GM19328 (cell line): ENCODE results near the gene ZKSCAN3.
"Not testable (repeated sequence)": the region's sequence is repeated elsewhere in the genome, so short reads cannot be mapped to it uniquely, and the experiment has no call there.

Experiments
- ATAC-seq: cut with Tn5 transposase; IDR thresholded peaks from one replicate; pipeline ENCODE4 v1.9.1; 2021; ENCODE audit warnings: mild to moderate bottlenecking, moderate library complexity; ENCODE audit not compliant: unreplicated experiment

Gene ZKSCAN3

GRCh38 chr6:28340310-28341095 lies 9.2 kb upstream of the ZKSCAN3 start:
- no peak for ATAC-seq

DNA sequence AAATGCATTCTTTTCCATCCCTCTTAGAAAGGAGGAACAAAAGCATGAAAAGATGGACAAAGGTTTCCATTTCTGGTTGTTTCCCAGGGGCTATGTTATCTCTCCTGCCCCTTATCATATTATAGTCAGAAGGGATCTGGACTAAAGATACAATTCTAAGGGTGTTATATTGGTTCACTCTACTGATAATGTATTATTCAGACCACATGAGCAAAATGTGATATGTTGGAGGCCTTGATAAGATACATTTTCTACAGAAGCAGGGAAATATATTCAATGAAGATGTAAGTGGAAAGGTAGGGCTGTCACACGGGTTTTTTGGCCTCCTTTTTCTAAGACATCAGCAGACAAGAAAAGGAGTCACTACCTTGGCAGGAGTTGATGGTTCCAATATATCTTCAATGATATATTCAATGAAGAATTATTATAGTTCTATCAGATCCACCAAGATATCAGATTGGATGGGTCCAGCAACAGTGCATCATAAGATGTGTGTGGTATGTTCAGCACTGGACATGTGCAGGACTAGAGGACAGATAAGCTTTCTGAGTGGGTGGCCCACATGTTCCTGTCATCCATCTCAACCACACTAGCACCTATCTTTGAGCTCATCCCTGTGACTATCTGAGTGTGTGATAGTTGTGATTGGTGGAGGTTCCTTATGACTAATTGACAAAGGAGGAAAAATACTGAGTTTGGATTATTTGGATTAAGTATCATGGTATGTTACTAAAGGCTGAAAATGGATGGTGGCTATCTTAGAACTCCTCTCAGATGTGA lies 5.7 kb upstream of the ZKSCAN3 start:
- ATAC-seq = no peak

DNA sequence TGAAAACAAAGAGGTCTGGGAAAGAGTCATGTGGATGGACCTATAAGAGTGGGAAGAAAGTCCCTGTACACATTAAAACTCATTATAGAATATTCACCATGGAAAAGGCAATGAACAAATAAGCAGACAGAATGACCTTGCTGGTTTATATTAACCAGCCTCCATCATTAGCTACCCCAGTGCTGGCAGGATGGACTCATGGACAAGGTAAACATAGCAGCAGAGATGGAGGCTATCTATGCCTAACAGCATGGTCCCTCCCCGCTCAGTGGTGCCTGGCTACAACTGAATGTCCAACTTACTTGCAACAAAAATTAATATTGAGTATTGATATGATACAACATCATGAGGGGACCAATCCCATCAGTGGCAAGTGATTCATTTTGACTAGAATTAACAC lies 4.5 kb upstream of the ZKSCAN3 start:
- no peak for ATAC-seq

DNA sequence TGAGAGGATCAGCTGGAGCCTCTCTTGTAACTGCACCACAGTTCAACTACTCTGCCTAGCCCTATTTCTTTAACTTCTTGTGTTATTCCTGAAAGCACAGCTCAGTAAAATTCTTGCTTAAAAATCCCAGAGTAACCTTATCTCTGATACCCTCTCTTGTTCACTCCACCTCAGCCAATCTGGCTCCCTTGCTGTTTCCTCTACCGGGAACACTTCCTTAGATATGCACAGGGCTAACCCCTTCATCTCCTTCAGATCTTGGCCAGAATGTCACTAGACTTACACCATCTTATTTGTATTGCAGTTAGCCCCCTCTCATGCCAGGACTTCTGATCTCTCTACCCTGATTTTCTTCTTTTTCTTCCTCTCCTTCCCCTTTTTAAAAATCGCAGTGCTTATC lies 2.6 kb upstream of the ZKSCAN3 start:
- no peak for ATAC-seq

DNA sequence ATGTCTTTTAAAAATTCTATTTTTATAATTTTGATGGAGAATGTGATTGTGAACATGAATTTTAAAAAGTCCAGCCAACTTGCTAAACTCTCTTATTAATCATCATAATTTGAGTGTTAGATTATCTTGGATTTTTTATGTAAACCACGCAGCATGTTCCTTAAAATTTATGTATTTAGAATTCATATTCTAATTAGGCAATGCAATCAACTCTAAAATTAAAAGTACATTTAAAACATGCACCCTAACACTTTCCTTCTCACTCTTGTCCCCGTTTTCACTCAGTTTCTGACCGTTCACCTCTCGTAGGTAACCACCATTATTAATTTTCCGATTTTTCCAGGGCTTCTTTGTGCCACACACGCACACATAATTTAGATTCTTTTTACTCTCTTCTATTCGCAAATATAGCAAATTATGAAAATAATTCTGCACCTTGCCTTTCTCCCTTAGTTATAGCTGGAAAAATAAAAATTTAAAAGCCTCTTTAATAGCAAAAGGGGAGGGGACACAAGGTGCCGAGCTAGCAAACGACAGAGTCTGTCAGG lies 329 bp upstream of the ZKSCAN3 start:
- ATAC-seq = peak; percentile 12

DNA sequence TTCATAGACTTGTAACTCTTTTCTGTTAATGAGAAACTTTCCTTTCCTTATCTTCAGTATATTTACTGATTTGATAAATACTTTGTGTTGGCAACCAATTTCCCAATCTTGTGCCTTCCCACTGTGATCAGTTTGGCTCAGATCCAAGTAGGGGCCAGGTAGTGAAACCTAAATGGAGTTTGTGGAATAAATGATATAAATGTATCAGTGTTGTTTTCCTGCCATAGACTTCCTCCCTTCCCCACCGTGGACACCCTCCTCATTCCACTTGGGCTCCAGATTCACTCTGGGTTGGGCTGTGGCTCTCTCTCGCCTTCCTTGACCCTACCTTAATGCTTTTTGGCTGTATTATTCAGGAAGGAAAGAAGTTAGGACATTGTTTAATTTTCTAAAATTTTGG lies 1.3 kb downstream of the ZKSCAN3 start:
- ATAC-seq = no peak

- ATAC-seq = no peak
Measured at GRCh38 chr6:28351493-28351925, 1.8 kb downstream of the ZKSCAN3 start.

- ATAC-seq = no peak
Measured at GRCh38 chr6:28353356-28353755, 3.6 kb downstream of the ZKSCAN3 start.

DNA sequence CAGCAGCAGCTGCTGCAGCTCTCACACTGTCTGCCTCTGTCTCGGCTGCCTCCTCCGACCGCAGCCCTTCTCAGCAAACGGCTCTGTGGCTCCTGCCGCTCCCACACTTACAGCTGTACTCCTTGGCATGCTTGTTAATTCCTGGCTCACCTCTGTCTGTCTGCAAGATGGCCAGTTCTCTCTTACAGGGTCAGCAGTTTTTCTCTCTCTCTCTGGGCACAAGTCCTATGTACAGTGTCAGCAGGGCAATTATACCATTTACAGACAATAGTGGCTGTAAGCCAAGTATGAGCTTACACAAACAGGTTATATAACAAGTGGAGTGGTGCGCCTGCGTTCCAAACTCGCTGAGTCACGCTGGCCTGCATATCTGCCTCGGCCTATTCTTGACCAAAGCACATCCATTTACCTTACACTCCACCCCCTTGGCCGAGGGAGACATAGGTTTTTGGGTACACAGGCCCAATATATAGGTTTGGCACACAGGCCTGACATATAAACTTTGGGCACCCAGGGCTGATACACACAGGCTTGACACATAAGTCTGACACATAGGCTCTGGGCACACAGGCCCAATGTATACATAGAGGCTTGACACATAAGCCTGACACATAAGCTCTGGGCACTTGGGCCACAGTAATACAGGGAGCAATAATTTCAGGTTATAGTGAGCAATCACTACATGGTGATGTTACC lies 4.4 kb downstream of the ZKSCAN3 start:
- ATAC-seq = no peak

DNA sequence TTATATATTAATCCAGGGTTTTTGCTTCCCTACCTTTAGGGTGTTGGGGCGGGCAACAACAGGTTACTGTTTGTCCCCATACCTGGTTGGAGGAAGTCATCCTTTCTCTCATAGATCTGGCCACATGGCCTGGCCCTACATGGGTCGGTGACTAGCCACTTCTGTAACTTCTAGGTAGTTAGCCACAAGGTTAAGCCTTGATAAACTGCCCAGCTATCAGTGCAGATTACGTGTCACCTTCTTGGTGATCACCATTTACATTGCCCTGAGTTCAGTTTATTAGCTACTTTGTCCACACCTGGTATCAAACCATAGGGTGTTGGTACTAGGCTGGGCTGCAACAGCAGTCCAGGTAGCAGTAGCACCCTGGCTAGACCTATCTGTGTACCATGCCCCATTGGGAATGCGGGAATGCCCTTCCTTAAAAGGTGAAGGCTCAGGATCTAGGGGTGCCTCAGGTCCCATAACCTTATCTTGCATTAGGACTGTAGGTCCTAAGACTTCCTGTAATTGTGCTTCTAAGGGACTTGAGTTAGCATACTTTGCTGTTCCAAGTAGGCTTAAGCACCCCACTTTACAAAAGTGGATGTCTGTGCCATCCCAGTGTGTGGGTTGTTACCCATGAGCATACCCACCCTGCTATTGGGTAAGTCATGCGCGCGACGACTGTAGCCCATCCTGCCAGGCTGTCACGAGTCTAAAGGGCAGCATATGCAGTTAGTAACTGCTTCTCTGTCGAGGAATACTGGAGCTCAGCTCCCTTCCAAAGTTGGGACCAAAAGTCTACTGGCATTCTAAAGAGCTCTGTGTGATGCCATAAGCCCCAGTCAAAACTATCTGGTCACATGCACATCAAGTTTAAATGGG lies 5.2 kb downstream of the ZKSCAN3 start:
- no peak for ATAC-seq

DNA sequence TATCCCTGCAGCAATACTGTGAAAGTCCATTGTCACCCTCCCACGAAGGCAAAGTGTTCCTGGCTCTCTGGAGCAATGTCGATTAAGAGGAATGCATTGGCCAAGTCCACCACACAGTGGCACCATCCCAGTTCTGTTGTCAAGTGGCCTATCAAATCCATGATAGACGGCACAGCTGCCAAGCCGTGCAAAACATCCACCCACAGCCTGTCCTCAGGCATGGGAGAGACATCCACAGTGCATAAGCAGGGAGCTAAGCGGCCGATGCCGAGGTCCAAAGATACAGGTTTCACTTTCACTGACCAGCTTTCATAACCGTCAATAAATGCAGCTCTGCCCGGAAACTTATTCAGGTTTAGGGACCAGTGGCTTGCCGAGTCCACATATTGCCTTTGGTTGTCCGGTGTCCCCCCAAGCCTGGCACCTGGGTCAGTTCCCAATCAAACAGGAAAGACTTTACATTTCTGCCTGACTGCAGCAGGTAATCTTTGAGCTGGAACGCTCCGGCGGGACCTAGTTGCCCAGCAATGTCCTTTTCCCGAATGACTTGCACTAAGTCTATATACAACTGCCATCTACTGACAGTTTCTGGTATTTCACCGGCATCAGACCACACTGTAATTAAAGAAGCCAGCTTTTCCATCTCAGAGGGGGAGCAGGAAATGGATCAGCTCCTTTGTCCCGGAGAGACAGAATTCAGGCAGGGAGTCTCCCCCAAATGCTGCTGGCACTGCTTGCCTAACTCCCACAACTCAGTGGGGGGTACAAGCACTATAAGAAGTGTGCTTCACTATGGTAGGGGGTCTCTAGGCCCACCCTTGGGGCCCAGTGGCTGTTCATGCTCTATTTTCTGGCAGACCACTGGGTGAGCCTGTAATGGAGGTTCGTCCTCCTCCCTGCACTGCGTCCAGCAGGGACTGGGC lies 6.3 kb downstream of the ZKSCAN3 start:
- ATAC-seq = no peak

- ATAC-seq = no peak
Measured at GRCh38 chr6:28356666-28357020, 6.9 kb downstream of the ZKSCAN3 start.

GRCh38 chr6:28357036-28357435 lies 7.3 kb downstream of the ZKSCAN3 start:
- ATAC-seq = no peak

GRCh38 chr6:28359562-28359961 lies 9.8 kb downstream of the ZKSCAN3 start:
- ATAC-seq = not testable (repeated sequence)

GRCh38 chr6:28360961-28361360 lies 11.2 kb downstream of the ZKSCAN3 start:
- ATAC-seq = no peak

GRCh38 chr6:28365590-28365989 lies 15.8 kb downstream of the ZKSCAN3 start:
- ATAC-seq = not testable (repeated sequence)

DNA sequence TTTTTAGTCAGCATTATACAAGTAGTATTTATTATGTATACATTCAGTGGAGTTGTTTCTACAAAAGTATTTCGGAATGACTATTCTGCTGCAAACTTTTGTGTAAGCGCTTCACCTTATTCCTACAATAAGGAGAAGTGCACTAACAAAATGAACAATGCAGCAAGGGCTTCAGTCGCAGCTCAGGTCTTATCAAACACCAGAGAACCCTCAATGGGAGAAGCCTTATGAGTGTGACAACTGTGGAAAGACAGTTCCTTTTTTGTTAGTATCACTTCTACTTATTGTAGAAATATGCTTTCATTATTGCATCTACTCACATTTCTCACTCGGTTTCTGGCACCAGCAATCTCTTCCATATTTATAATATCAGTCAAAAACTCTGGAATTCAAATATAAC lies 18.8 kb downstream of the ZKSCAN3 start:
- ATAC-seq = peak; percentile 61

DNA sequence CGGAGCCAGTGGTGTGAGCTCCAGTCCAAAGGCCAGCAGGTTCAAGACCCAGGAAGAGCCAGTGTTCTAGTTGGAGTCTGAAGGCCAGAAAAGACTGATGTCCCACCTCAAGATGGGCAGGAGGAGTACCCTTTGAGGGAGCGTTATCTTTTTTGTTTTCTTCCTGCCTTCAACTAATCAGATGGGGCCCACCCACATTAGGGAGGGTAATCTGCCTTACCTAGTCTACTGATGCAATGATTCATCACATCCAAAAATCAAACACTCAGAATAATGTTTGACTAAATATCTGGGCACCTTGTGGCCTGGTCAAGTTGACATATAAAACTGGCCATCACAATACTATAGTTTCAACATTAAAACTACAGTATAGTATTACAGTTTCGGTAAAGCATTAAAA lies 19.7 kb downstream of the ZKSCAN3 start:
- ATAC-seq = no peak

GRCh38 chr6:28370440-28370839 lies 20.7 kb downstream of the ZKSCAN3 start:
- ATAC-seq = no peak
